ENCODE measurements around the gene ZNF469. TPM values are rescaled to one million over a fixed set of nuclear protein-coding genes. Genes with fewer than 3 reads are reported as not detected.

ZNF469 gene
- 1.9 and 3.1 TPM in 2 replicates for total RNA-seq

DNA sequence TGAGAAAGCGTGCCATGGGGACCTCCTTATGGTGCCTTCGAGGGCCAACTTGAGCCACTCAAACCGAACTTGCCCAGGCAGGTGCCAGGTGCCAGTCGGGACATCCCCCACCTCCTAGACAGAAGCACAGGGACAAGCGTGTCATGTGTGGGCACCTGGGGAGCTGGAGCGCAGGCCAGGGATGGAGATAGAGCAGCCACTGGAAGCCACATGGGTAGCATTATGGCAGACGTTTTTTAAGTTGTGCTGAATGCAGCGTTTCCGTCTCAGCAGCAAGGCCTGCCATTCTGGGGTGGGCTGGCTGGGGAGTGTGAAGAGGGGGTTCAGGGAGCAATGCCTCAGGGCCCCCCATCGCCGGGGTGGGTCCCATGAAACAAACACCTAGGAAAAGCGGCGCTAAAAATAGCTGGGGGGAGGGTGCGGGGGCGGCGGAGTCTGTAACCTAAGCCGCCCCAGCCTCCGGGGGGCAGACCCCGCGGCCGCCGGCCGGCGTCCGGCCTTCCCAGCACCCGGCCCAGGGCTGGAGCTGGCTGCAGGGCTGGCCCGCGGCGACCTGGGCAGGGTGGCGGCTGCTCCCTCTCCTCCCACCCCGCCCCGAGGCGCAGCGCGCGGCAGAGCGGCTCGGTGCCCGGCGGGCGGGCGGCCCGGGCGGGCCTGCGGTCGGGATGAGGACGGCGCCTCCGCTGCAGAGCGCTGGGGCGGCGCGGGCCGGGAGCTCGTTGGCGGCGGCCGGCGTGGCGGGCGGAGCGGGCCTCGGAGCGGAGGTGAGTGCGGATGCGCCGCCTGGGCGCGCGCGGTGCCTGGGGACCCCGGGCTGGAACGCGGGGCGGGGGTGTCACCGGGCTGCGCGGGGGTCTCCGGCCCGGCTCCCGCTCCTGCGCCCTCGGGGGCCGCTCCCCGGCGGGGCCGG, at the start of gene ZNF469:
ZNF469 (plus strand) TSS at position 469 of the 910 bp plus-strand sequence. CDS start 44,512 bp downstream, outside the sequence.

Other genes starting within 250 kb of the ZNF469 start
- 0.49 and 1.3 TPM in 2 replicates for gene ZFPM1, start 70.3 kb downstream of the ZNF469 start, total RNA-seq
- 10.4 and 13.3 TPM in 2 replicates for gene ZC3H18, start 187.4 kb downstream of the ZNF469 start, total RNA-seq

Data from hair follicle dermal papilla cell (primary cell).